Frontal cortex (tissue), 4 donors: ENCODE data around the gene ERC1. TPM values are rescaled to one million over a fixed set of nuclear protein-coding genes. Genes with fewer than 3 reads are reported as not detected.

Experiments
- DNase-seq, 2 donors: peaks; one replicate each; pipeline ENCODE4 v3.0.0; 2012; ENCODE audit warnings: low spot score in 2 of 2
- FAIRE-seq: peaks from 2 replicates; lab custom pipeline; 2012; peaks lifted over from hg19 to GRCh38; lab: Jason Lieb, UNC
- total RNA-seq: library from RNA; depleted of rRNA; stranded (reverse); fragments of >200 nt; gene quantifications from one replicate; pipeline ENCODE4 v1.2.3, GENCODE V29; 2014
- donor health status: control.
- donor health status: control.
- donor health status: control.

Gene ERC1
- total RNA-seq, 1 donor from 2014 or later, result 128 TPM

DNA sequence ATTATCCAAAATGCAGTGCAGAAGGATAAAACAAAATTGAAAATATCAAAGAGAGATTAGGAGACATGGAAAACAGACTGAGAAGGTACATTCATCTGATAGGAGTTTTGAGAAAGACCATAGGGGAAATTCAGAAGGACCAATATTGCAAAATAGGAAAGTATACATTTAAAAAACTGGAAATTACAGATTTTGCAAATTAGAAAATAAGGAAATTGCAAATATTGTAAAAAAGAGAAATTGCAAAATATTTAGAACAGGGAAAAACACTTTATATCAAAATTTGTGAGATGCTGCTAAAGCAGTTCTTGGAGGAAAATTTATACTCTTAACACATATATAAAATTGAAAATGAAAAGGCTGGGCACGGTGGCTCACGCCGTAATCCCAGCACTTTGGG, 410.9 kb downstream of the ERC1 start:
- DNase-seq, result no peak
- FAIRE-seq, result no peak

DNA sequence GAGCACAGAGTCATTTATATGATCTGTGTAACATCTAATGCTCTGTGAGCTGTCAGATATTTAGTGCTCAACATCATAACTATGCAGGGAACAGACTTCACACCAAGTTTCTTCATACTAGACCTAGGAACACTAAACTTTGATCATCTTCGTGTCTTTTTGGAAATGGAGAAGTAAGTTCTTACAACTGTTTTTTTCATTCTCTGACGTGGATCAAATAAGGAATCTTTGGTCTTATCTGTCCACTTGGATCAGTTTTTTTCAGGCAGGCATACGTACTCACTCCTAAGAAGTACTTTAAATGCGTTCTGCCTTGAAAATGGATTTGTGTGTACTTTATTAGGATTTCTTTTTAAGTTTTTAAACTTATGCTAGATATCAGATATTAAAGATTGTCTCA, 412.4 kb downstream of the ERC1 start:
- no peak for FAIRE-seq

DNA sequence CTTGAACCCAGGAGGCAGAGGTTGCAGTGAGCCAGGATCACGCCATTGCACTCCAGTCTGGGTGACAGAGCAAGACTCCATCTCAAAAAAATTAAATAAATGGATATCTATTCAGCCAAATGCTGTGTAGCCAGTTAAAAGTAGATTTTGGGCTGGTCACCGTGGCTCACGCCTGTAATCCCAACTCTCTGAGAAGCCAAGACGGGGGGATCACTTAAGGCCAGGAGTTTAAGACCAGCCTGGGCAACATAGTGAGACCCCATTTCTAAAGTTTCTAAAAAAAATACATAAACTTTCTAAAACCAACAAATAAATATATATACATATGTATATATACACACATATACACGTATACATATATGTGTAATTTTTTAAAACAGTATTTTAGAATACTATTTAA, 414.6 kb downstream of the ERC1 start:
- DNase-seq (no peak), FAIRE-seq (no peak)

More for the DNA sequence above, 412.4 kb downstream of the ERC1 start:
- DNase-seq, result no peak

DNA sequence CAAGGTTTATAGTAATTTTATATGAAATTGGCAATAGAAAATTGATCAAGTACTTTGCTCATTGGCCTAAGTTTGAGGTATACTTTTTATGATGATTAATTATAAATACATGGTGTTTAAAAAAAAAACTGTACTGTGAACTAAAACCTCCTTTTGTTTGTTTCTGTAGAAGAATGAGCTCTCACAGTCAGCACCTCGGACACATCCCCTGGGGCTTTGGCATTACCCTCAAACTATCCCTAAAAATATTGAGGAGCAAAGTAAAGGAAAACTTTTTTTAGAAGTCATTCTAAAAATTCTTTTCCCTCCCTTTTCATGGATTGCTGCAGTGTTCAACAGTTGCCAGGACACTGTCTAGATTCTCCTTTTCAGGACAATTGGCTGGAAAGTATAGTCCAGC, 419.8 kb downstream of the ERC1 start:
- no peak for FAIRE-seq
- no peak for DNase-seq

DNA sequence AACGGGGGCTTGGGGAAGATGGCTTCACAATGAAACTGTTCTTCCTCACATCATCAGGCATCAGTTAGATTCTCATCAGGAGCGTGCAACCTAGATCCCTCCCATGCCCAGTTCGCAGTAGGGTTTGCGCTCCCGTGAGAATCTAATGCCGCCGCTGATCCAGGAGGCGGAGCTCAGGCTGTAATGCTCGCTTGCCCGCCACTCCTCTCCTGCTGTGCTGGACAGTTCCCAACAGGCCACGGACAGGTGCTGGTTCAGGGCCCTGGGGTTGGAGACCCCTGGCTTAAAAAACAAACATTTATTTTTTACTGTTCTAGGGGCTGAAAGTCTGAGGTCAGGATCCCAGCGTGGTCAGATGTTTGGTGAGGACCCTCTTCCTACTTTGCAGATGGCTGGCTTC, 422.9 kb downstream of the ERC1 start:
- FAIRE-seq, result no peak
- DNase-seq, result no peak

DNA sequence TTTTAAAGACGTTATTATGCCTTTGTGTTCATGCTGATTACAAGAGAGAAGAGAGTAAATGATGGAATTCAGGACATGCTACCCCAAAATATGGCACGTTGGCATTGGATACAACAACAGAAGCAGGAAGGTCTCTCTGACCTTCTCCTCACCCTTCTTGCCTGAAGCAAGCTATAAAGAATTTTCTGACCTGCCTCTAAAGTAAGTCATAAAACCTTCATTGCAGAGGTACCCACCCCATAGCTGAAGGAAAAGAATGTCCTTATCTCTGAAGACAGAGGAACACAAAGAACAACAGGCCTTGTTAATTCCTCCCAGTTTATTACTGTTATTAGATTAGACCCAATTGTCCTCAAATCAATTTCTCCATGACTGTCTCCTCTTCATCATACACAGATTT, 427.1 kb downstream of the ERC1 start:
- FAIRE-seq, result no peak
- DNase-seq, result no peak

DNA sequence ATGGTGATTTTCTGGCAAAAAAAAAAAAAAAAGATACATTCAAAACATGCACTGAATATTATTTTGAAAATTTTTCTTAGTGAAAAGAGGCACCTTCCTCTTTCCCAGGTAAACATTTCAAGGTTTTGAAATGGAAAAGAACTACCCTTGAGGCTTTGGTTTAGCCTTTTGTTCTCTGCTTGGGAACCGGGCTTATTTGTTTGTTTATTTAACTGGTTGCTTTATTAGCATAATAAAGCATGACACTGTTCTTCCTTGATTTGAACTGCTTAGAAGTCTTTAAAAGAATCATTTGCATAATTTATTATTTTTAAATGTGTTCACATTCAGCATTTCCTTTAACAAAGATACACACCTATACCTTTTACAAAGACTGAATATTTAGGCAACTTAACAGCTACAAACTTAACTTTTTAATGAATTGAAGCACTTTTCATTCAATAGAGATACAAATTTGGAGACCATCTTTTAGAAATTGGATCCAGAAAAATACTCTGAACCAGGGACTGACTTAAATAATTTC, 428.9 kb downstream of the ERC1 start:
- DNase-seq (no peak), FAIRE-seq (no peak)

DNA sequence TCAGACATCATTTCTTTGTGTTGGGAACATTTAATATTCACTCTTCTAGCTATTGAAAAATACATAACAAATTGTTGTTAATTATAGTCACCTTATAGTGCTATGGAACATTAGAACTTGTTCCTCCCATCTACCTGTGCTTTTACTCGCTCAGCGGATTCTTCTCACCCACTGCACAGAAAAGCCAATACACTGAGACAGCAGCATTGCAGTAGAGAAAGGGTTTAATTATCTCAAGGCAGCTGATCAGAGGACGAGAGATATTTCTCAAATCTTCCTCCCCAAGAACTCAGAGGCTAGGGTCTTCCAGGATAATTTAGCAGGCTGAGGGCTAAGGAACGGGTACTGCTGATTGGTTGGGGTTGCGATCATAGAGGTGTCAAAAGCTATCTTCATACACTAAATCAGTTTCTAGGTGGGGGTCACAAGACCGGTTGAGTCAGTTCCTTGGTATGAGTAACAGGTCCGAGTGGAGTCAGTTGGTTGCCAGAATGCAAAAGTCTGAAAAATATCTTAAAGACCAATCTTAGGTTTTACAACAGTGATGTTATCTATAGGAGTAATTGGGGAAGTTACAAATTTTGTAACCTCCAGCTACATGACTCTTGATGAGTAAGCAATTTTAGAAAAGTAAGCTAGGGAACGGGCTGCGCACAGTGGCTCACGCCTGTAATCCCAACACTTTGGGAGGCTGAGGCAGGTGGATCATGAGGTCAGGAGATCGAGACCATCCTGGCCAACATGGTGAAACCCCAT, 430.2 kb downstream of the ERC1 start:
- DNase-seq, result no peak

DNA sequence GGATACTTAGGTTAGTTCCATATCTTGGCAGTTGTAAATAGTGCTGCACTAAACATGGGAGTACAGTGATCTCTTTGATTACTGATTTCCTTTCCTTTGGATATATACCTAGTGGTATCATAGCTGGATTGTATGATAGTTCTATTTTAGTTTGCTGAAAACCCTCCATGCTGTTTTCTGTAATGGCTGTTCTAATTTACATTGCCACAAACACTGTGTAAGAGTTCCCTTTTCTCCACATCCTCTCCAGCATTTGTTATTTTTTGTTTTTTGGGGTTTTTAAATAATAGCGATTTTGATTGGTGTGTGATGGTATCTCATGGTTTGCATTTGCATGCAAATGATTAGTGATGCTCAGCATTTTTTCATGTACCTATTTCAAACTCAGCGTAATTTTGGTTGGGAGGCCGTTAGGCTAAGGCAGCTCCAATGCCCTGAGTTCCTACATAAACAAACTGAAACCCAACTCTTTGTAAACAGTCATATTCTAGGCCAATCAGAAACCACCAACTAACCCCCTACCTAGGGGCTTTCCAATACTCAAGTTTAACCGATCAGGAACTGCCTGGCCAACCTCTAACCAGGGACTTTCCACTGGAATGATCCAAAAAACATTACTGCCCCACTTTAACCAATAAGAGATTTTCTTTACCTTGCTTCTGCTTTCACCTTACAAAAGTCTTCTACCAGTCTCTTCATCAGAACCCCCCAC, 431.7 kb downstream of the ERC1 start:
- no peak for FAIRE-seq

More for the DNA sequence above, 430.2 kb downstream of the ERC1 start:
- FAIRE-seq, result no peak

DNA sequence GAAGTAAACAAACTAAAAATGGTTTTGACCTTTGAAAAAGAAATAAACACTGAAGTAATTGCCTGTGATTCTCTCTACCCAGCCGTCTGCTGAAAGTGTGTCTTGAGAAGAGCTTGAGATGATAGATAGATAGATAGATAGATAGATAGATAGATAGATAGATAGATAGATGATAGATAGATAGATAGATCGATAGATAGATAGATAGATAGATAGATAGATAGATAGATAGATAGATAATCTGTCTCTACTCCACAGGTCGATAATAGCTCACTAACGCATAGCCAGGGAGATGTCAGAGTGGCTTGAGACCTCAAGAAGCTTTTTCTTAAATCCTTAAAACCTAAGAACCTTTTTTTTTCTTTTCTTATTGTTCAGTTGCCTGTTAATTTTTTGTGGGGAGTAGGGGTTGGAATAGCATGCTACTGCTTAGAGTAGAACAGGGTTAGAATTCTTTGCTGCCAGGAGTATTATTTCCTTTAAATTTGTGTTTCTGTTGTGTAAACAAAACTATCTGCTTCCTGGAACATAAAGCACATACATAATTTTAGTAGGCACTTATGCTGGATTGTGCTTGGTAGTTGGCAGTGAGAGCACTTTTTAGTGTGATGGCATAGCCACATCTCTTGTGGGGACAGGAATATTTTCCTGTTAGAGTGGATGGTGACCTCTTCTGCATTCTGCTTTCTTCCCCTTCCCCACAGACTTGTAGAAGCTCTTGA, 433.8 kb downstream of the ERC1 start:
- FAIRE-seq (no peak), DNase-seq (no peak)

More for the DNA sequence above, 431.7 kb downstream of the ERC1 start:
- no peak for DNase-seq

DNA sequence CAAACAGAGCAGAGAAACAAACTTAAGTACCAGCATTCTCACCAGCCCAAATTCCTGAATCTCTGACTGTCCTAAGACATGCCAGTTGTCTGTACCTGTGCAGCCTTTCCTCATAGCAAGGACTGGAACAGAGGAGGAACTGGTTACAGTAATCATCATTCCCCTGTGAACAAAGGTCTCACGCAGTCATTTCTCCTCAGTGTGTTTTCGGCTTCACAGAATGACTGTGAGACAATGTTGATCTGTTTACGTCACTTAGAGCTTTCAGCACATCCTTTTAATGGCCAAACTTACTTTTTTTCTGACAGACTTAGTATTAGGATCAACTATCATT, 434.3 kb downstream of the ERC1 start:
- DNase-seq (no peak), FAIRE-seq (no peak)

DNA sequence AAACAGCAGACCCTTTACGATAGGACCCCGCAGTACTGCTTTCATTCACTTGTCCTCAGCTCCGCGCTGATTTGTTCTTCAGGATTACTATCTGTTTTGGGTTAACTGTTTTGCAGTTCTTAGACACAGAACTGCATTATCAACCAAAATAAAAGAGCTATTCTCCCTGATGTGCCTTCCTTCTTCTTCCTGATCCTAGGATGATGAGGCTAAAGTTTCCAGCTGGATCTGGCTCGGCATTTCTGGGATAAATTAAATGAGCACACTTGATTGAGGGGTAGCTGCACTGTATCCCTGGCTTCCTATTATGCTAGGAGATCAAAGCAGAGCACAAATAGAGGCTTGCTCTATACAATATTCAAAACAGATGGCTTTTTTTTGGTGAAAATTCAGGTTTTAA, 437.6 kb downstream of the ERC1 start:
- DNase-seq (no peak), FAIRE-seq (no peak)

DNA sequence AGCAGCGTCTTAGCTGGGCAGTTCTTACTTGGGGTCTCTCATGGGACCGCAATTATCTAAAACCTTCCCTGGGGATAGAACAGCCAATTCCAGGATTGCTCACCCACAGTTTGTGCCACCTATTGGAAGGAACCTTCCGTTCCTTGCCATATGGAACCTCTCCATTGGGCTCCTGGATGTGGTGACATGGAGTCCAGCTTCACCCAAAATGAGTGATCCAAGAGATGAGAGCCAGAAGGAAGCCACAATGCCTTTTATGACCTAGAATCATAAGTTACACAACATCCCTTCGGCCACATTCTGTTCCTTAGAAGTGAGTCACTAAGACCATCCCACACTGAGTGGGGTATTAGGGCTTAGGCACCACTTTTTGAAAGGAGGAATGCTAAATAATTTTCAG, 439.0 kb downstream of the ERC1 start:
- DNase-seq (no peak), FAIRE-seq (no peak)

DNA sequence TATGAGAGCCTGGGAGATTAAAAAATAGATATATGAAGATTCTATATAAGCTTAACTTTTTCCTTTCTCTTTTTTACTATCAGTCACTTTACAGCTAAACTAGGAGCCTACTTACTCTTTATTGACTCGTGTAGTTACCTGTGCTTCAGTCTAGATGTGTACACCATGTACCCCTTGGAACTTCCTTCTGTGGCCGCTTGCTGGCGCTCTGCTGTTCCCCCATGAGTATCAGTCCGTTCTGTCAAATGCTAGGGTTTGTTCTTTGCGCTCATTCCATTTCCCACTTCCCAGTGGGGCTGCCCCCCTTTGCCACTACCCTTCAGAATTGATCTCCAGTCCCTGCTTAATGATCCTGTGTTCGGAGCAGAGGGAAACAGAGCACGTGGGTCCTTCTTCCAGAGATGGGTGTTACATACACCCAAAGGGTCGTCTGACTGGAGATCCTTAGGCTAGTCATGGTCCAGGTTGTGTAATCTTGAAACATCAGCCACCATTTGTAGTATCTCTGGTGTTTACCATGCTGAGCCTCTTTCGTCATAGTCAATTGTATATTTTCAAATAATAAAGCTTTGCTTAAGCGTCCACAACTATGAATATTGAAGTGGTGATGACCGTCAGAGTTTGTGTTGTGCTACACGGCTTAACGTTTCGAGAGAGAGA, 443.4 kb downstream of the ERC1 start:
- DNase-seq, result no peak
- no peak for FAIRE-seq

DNA sequence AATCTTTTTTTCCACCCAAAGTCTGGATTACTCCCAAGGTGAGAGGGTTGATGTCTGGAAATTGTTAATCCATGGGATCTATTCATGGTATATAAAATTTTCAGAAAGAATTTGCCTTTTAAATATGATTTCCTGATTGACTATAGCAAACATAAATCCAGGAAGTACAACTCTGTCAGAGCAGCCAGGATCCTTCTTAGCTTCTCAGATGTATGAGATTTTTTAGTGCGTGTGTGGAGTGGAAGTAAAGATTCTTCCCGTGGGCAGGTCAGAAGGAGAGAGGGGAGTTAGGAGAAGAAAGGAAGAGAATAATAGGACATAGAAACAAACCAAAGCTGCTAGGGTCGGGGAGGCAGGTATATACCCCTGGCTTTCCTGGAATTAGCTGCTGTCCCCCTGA, 444.0 kb downstream of the ERC1 start:
- no peak for DNase-seq
- FAIRE-seq, result no peak

DNA sequence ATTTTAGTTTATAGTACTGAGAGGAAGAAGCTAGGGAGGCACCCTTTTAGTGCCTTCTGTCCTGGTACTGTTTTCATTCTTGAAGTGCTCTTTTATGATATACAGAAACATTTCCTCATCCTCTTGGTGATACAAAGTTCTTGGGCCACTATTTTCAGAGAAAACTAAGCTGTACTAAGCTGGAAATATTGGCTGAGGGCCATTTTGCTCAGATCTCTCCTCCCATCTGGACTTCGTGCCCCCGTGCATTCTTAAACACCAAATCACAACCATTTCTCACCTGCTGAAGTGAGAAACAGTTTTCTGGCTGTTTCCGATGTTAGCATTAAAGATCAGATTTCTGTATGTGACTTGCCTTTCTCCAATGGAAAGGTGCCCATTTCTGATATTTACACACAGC, 444.4 kb downstream of the ERC1 start:
- FAIRE-seq (no peak), DNase-seq (no peak)

DNA sequence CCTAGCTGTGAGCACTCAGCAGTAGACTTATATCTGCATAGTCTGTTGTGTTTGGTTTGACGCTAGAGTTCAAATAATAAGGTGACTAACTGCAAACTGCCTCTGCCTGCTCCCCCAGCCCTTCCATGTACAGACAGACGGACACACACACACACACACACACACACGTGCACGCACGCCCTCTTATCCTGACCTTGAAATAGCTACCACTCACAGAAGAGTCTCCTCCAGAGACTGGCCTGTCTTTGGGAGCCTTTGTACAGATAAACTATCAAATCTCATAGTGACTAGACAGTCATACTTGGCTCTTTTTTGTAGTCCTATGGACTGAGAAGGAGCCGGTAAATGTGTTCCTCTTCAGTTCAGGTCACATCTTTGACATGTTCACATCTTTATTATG, 445.0 kb downstream of the ERC1 start:
- DNase-seq, result no peak
- FAIRE-seq, result no peak

DNA sequence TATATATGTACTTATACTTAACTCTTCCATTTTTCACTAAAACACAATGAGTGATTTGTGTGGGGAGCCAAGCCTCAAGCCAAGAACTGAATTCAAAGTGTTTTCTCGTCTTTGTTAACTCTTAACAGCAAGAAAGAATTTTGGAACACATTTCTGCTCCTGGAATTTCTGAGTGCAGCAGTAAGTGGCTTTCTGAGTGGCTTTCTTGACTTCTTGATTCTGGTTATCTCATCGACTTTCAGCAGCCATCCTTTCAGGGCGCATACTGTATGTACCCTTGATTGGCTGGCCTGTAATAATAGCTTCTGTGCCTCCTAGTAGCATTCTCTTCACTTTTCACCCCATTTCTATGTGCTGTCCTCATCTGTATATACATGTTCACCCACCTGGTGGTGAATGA, 446.0 kb downstream of the ERC1 start:
- no peak for DNase-seq
- no peak for FAIRE-seq

DNA sequence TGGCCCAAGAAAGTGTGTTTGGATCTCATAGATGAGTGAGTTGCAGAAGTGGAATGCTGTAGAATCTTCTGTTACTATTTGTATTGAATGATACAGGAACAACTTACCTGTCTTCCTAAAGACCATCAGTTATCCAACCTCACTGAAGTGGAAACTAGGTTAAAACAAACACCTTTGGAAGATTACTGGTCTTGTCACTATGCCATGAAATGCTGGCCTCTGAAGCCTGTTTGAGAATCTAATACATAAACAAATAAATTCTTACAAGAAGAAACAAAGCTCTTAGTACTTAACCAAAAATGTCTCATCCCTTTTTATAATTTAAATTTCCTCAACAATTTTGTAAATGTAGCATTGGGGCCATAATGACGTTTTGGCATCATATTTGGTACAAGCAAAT, 448.2 kb downstream of the ERC1 start:
- FAIRE-seq (no peak), DNase-seq (no peak)

DNA sequence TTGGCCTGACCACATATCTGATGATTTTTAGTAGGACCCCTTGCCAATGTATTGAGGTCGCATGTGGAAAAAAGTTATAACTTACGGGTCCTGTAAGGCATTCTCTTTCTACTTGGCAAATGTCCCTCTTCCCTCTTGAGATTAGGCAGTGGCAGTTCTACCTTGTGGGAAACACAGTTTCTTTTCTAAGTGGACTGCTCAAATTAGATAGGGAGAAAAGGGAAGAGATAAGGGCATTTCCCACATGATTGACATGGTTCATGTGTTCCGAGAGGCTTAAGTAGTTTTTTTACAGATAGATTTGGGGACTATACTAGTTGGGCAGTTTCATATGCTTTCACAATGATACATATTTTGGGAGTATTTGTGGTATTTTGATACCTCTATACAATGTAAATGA, 448.7 kb downstream of the ERC1 start:
- FAIRE-seq (no peak), DNase-seq (no peak)
